ENCODE data around the gene ZCCHC24.

ZCCHC24 gene

GRCh38 chr10:79409038-79409725, 36.2 kb downstream of the ZCCHC24 start:
- no peak for DNase-seq

- no peak for DNase-seq
Measured at GRCh38 chr10:79407811-79408795, 37.3 kb downstream of the ZCCHC24 start.

GRCh38 chr10:79407423-79407796, 38.0 kb downstream of the ZCCHC24 start:
- no peak for DNase-seq

GRCh38 chr10:79406683-79407422, 38.6 kb downstream of the ZCCHC24 start:
- DNase-seq = no peak

DNA sequence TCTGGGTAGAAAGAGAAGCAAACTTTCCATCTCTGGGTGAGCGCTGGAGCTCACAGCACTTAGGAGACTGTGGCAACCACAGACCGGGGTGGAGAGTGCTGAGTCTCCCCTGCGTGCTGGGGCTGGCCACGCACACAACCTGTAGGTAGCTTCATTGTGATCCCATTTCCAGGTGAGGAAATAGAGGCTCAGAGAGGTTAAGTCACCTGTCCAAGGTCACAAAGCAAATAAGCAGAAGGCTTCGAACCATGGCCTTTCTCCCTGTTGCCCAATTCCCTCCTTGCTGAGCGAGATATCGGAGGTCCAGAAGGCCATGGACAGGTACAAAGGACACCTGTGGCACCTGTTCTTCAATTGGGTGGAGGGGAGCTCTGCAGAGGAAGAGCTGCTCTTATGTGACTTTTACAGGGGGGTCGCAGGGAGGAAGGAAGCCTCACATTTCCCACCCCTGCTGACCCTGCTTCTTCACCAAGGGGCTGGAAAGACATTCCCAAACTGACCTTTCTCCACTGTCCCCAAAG, 39.4 kb downstream of the ZCCHC24 start:
- DNase-seq = no peak

GRCh38 chr10:79405221-79405994, 40.0 kb downstream of the ZCCHC24 start:
- no peak for DNase-seq

DNA sequence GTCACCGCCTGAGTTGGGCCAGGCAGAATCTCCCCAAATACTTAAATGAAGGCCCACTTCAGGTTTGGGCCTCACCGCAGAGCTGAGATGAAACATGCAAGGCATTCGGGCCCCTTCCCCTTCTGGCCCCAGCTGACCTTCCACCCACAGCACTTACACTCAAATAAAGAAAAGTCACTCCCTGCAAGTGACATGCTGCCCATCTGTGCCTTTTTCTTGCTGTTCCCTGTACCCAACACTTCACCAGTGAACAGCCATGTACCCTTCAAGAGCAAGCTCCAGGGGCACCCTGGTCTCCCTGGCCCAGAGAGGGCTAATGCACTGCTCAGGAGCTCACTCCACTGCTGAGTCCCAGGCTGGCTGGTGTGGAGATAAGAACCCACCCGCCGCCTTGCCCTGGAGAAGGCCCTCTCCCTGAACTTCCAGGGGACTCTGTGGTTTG, 40.7 kb downstream of the ZCCHC24 start:
- DNase-seq = no peak

- no peak for DNase-seq
Measured at GRCh38 chr10:79404231-79404609, 41.2 kb downstream of the ZCCHC24 start.

DNA sequence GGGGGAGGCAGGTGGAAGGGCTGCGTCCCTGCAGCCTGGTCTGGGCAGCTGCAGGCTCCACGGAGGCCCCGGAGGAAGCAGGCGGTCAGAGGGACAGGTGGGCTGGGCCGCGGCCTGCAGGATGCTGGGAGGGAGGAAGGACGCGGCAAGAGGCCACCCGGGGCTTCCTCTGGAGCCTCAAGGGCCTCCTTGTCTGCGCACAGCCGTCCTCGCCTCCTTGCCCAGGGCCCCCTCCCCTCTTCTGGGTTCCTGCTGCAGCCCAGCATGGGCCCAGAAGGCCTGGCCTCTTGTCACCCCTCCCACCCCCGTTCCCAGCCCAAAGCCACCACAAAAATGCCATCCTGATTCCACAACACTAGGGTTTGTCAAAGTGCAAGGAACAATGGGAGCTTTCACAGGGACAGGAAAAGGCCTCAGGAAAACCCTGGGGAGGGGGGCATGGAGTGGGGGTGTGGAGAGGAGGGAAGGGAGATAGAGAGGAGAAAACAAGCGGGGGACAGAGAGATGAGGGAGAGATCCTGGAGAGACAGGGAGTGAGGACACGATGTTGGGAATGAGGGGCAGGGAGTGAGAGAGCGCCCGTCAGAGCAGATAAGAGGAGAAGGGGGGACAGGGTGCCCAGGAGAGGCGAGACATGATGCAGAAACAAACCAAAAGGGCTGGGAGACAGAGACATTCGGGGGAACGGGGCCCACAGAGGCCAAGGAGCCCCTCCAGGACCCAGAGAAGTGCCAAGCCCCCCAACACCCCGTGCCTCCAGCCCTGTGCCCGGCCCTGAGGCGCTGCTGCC, 41.8 kb downstream of the ZCCHC24 start:
- no peak for DNase-seq

GRCh38 chr10:79402951-79403350, 42.5 kb downstream of the ZCCHC24 start:
- no peak for DNase-seq

DNA sequence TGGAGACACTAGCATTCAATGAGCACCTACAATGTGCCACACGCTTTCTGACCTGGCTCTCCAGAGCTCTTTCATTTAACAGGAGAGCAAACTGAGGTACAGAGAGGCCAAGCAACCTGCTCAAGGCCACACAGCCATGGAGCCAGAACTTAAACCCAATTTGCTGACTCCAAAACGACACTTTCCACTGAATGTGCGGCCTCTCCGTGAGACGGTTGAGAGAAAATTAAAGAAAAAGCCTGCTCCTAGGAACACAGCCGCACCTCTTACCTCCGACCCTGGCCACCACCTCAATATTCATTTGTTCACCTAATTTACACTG, 42.8 kb downstream of the ZCCHC24 start:
- no peak for DNase-seq

DNA sequence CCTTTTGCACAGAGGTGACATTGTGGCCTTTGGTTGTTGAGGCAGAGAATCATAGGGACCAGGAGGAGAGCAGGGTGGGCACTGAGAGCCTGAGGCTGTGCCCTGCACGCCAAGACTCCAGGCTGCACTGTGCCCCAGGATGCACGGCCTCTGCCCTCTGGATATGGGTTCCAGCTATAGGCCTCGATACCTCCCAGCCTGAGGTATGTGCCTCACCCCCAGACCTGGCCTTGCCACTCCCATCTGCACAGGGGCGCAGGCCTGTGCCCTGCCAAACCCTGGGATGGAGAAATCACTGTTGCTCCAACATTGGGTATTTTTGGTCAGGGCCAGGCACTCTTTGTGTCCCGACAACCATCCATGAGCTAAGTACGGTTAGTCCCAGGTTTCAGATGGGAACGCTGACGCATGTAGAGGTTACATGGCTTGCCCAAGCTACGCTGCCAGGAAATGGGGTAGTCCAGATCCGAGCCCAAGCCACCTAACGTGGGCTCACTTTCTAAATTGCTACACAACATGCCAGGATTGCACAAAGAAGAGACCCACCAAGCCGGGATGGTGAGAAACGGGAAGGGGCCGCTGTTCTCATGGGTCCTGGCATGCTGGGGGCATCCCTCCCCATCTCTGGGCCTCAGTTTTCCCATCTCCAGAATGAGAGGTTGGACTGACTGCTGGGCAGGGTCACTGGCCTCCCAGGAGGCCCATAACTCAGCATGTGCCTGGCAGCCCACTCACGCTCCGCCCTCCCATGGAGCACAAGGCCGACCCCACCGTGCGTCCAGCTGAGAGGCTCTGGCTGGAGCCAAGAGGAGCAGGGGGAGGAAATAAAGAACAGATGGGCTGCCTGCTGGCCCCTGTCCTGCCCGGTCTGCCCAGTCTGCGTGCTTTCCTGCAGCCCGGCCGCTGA, 44.2 kb downstream of the ZCCHC24 start:
- no peak for DNase-seq

- peak; percentile 67 for DNase-seq
Measured at GRCh38 chr10:79400146-79401004, 45.0 kb downstream of the ZCCHC24 start.

DNA sequence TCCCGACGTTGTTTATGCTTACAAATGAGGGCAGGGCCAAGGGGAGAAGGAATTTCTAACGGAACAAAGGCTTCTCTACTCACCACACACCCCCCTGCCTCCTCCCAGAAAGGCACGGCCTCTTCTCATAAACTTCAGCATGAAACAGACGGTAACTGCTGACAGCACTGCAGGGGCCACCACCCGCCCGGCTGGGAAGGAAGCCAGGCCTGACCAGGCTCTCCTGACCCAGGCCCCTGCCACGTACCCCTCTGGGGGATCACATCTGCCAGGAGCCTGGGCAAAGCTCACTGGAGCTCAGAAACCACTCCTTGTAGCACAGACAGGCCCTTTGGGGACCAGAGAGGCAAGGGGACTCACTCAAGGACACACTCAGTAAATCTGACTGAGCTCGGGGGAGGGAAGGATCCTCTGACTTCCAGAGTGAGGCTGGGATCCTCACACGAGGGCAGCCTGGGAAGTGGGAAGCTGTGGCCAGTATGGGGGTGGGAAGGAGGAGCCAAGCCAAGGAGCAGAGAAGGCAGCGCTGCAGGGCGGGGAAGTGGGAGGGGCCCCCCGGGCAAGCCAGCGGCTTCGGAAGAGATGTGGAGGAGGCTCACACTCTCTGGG, 46.1 kb downstream of the ZCCHC24 start:
- no peak for DNase-seq

GRCh38 chr10:79398642-79399041, 46.8 kb downstream of the ZCCHC24 start:
- DNase-seq = no peak

DNA sequence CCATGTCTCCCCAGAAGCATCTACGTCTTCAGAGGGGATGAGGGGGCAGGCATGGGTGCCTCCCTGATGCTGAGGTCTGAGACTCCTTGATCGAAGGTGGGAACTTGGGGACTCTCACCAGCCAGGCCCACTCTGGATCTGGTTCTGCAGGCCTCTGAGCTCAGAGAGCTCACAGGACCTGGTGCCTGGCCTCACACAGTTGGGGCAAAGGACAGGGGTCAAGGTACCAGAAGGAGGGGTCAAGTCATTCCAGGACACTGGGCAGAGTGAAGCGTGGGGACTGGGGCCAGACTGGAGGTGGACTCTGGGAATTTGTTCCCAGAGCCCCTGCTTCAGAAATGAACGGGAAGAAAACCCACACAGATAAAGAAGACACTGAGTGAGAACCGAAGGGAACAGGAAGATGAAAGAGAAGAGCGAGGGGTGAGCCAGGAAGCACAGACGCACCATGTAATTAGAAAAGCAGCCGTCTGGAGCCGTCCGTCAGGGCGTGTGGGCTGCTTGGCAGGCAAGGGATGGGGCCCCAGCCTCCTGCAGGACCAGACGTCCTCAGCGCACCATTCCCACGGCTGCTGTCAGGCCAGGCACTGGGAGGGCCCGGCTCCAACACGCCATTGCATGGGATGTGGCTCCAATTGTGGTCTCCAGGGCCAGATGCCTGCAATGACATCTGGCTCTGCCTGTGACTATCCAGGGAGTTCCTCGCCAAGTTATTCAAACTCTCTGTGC, 47.7 kb downstream of the ZCCHC24 start:
- DNase-seq = no peak

DNA sequence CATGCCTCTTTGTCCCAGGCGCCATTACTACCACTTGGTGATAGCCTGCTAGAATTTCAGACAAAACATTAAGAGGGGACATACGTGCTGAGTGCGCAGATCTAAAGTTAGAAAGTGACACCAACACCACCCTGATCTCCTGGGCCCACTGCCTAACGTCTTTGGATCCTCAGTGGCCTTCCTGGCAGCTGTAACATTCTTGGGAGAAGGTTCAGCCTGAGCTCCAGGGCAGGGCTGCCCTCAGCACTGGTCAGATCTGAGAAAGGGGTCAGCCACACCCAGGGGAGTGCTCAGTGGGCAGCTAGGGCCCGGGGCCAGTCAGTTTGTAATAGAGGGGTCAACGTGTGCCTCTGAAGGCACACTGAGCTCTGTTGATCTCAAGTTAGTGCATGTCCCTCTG, 48.4 kb downstream of the ZCCHC24 start:
- DNase-seq = no peak

DNA sequence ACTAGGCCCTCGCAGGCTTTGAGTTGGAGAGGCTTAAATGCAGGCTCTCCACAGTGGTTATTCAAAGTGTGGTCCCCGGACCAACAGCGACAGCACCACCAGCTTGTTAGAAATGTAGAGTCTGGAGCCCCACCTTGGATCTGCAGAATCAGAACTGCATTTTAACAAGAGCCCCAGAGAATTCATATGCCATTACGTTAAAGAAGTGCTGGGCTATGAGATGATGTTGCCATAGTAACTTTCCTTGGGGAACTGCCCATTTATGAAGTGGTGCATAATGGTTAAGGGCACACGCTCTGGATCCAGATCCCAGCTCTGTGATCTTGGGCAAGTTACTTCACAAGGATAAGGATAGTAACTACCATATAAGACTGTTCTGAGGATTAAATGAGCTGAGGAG, 48.9 kb downstream of the ZCCHC24 start:
- DNase-seq = no peak
